Measurements from ENCODE around the gene FER1L5.

- no peak for TF ChIP-seq CTCF (IDR thresholded peaks at IDR 0.05)
- no peak for TF ChIP-seq POLR2A (IDR thresholded peaks at IDR 0.05; ENCODE audit: low read depth)
- no peak for TF ChIP-seq POLR2AphosphoS5 (IDR thresholded peaks at IDR 0.05)
- TF ChIP-seq EP300 (IDR thresholded peaks at IDR 0.05): no peak
Measured at GRCh38 chr2:96754317-96754716, 111.8 kb downstream of the FER1L5 start.

Data from esophagus muscularis mucosa (tissue), 4 donors.